NCI-H446 (cell line): Measurements from ENCODE around the gene LNPEP.
A peak's percentile ranks its signal among the peaks of the same experiment; 100 is the strongest.
"Not testable (repeated sequence)": the region's sequence is repeated elsewhere in the genome, so short reads cannot be mapped to it uniquely, and the experiment has no call there.

Experiments
- DNase-seq, 2 experiments: peaks; one replicate each; lab custom pipeline; 2025; lab: John Stamatoyannopoulos, UW

Gene LNPEP

GRCh38 chr5:97063251-97063650, 127.4 kb downstream of the LNPEP start:
- DNase-seq, result peak in 1 of 2 experiments; percentile 19

GRCh38 chr5:97065475-97065874, 129.6 kb downstream of the LNPEP start:
- DNase-seq, result no peak

DNA sequence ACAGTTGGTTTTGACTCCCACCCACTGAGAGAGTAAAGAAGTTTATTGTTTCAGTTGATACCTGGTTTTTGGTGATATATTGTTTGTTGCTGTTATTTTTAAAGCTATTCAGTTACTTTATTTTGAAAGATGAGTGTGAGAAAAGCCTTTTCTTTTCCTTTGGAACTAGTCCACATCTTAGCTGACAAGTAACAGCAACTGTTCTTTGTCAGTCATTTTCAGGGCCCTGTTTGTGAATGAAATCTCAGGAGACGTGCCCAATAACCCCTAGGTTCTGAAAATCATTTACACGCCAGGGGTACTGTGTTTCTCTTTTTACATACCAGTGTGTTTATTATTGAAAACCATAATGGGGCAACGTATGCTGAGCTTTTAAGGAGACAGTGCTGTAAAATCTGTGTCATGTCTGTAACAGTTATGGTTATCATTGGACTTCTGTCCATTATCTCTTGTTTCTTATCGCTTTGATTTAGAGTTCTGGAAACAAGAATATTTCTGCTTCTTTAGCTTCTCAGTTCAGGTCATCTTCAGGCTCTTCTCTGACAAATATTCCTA, 131.5 kb downstream of the LNPEP start:
- DNase-seq, result no peak

DNA sequence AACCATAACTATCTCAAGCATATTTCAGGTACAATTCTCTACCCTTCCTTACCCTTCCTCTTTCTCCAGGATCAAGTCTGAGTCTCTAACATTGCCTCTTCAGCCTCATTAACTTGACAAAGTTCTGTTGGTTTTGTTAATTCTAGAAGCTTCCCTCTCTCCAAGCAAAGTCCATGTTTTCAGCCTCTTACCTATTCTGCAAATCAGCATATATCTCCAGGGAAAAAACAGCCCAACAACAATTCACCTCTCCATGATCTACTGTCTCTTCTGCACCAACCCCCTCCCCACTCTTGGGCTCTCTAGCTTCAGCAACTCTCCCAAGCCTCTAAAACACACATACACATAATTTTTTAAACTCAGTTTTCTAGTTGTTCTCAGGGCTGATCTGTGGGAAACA, 134.4 kb downstream of the LNPEP start:
- no peak for DNase-seq

DNA sequence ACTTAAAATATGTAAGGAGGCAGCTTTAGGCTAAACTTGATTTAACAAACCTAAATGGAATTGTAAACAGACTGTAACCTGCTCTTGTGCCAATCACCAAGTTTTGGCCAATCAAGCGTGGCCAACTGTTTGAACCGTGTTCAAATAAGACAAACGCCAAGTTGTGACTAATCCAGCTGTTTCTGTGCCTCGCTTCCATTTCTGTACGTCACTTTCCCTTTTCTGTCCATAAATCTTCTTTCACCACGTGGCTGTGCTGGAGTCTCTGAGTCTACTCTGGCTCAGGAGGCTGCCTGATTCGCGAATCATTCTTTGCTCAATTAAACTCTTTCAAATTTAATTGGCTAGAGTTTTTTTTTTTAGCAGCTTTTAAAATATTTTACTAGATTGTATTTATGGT, 135.2 kb downstream of the LNPEP start:
- DNase-seq, result peak; percentile 88 to 92

DNA sequence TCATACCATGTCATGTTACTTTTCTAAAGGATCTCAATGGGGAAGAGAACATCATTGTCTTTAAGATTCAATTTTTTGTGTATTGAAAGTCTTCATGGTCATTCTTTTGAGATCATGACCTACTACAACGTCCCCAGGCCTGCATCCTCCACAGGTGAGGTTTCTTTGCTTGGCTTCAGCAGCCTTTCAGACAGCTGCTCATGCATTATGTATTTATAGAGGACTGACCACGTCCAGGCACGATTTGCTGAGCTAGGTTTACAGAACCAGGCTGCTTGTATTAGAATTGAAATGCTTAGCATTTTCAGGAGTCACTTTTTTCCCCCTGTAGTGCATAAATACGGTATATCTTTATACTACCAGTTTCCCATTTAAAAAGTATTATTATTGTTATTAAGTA, 136.1 kb downstream of the LNPEP start:
- DNase-seq, result no peak

DNA sequence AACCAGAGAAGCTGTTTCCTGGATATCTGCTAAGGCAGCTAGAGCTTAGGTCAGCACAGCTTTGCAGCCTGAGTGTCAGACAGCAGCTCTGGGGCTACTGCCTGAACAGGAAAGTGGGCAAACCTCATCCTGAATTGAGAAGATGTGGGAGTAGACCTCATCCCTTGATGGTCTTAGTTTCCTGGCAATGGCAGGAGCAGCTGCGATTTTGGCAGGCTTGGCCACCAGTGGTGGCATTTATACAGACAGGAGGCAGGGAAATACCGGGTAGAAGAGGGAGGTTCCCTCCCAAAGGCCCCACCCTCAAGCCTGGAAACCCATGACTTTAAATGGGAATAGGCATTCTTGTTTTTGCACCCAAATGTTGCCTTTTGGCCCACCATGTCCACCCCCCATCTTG, 136.8 kb downstream of the LNPEP start:
- DNase-seq, result peak in 1 of 2 experiments; percentile 53

DNA sequence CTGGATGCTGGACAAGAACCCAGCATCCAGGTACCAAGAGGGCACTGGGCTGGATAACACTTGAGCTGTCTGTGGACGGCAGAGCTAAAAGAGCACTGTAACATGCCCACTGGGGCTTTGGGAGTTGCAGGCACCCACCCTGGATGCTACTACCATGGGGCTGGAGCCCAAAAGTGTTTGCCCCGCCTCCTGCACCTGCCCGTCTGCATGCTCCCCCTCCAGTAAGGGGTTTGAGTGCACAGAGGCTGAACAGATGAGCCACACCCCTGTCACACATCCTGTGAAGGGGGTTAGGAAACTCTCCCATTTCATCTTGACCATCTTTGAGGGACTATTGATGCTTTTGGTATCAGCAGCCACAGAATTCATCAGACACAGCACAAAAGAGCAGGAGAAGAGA, 137.5 kb downstream of the LNPEP start:
- no peak for DNase-seq

DNA sequence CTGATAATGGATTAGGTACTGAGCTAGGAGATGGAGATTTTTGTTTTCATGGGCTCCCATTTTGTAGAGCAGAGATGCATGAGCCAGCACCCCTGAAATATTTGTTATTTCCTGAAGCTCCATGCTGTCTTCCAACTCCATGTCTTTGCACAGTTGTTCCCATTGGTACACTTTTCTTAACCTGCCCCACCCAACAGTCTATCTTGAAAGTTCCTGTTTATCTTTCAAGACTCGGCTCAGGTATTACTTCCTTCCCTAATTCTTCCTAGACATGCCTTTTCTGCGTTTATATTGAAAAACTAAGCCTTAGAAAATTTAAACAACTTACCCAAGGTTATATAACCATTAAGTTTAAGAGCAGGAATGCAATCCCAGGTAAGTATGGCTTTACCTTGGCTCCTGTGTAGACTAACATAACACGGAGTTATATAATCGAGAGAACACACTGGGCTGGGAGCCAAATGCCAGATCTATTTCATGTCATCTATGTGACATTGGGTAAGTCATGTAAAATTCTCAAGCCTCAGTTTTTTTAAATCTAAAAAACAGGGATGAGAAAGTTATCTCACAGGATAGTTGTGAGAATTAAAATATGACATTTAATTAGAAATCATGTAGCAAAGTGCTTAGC, 139.1 kb downstream of the LNPEP start:
- DNase-seq, result no peak

- DNase-seq, result no peak
Measured at GRCh38 chr5:97075649-97076048, 139.8 kb downstream of the LNPEP start.

- DNase-seq, result no peak
Measured at GRCh38 chr5:97076098-97076497, 140.2 kb downstream of the LNPEP start.

- no peak for DNase-seq
Measured at GRCh38 chr5:97077246-97077645, 141.4 kb downstream of the LNPEP start.

DNA sequence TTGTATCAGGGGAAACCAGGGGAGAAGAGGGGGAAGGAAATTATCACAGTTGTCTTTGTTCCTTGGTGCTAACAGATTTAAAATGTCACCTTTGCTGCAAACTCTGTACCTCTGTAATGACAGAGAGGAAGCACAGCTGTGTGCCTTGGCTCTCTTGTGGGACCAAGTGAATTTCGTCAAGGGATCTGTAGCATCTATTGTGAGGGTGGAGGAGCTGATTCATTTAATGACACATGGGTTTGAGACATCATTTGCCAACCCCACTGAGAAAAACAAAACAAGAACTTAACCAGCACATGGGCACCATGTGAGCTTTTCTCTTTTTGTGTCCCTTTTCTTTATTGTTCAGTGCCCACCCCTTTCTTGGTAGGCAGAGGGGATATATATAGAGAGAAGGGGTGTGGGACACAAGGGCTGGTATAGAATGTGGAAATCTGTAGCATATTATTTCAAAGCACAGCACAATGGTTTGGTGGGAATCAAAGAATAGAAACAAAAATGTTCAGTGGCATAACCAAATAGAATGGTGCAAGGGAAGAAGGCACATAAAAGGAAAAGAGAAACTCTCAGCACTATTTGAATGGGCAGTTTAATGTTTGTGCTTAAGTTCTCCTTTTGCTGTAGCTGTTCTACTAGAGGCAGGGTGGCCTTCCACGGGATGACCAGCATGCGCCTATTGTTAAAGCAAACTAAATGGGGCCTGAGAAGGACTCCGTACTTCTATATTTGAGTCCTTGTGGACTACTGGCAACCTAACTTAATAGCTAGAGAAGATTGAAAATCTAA, 143.3 kb downstream of the LNPEP start:
- DNase-seq, result no peak

DNA sequence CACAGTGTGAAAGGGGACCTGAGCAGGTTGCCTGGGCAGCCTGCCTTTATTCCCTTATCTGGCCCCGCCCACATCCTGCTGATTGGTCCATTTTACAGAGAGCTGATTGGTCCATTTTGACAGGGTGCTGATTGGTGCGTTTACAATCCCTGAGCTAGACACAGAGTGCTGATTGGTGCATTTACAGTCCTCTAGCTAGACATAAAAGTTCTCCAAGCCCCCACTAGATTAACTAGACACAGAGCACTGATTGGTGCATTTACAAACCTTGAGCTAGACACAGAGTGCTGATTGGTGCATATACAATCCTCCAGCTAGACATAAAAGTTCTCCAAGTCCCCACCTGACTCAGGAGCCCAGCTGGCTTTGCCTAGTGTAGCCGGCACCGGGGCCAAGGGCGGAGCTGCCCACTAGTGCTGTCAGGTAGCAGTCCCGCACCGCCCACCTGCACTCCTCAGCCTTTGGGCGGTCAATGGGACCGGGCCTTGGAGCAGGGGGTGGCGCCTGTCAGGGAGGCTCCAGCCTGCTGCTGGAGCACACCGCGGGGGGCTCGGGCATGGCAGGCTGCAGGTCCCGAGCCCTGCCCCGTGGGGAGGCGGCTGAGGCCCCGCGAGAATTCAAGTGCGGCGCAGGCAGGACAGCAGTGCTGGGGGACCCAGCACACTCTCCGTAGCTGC, 149.0 kb downstream of the LNPEP start:
- not testable (repeated sequence) for DNase-seq

GRCh38 chr5:97085459-97086181, 149.7 kb downstream of the LNPEP start:
- DNase-seq, result no peak
